Epithelial cell of prostate (primary cell): ENCODE results near the gene IMPG2.
A peak's percentile ranks its signal among the peaks of the same experiment; 100 is the strongest.
"Not testable (repeated sequence)": the region's sequence is repeated elsewhere in the genome, so short reads cannot be mapped to it uniquely, and the experiment has no call there.

Experiments
- DNase-seq: peaks from one replicate; pipeline ENCODE4 v3.0.0-alpha.2; 2011; ENCODE audit warnings: low read depth, low spot score
- H3K27ac ChIP-seq: fragments of 450-650 bp; 2 replicates; pipeline ENCODE4 v1.5.1; 2017; ENCODE audit warnings: mild to moderate bottlenecking

IMPG2 gene

GRCh38 chr3:101320475-101320874 lies at the start of gene IMPG2:
Gene IMPG2 (minus strand): TSS chr3:101320575. CDS start chr3:101320372, 203 bp downstream.
- no peak for DNase-seq
- H3K27ac ChIP-seq: no peak within 1 kb of the TSS

GRCh38 chr3:101362406-101362805 lies 42.0 kb upstream of the IMPG2 start:
- DNase-seq: no peak

GRCh38 chr3:101351829-101352228 lies 31.5 kb upstream of the IMPG2 start:
- DNase-seq: no peak
- H3K27ac ChIP-seq: no peak overlapping the region

More at GRCh38 chr3:101362406-101362805, 42.0 kb upstream of the IMPG2 start:
- no peak overlapping the region for H3K27ac ChIP-seq

GRCh38 chr3:101340591-101340990 lies 20.2 kb upstream of the IMPG2 start:
- DNase-seq: no peak
- H3K27ac ChIP-seq: no peak overlapping the region

GRCh38 chr3:101333883-101334282 lies 13.5 kb upstream of the IMPG2 start:
- no peak overlapping the region for H3K27ac ChIP-seq
- no peak for DNase-seq

GRCh38 chr3:101329016-101329673 lies 8.8 kb upstream of the IMPG2 start:
- no peak overlapping the region for H3K27ac ChIP-seq

DNA sequence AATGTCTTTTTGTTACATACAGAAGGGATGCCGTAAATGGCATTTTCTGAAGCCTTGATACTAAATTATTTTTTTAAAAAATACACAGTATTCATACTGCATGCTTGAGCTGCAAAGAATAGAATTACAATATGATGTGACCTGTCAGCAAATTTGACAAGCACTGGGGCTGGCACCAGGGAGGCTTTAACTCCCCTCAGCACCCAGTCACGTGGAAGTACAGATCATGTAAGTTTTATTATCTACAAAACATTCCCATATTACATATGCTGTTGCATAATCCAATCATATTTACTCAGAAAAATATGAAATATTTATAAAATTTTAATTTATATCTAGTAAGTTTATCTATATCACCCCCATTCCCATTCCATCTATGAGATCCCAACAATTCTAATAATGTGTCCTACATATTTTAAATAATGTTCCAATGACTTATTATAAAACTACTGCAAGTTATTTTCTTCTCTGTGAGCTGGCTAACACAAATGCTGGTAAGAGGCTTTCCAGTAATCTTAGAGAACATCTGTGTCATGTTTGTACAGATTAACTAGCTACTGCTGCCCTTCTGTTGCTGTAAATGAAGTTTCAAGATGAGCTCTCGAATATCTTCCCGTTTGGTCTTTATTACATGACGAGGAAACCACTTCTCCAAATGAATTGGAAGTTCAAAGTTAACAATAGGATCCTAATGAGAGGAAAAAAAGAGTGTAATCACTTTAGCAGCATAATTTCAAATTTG lies 5.2 kb upstream of the IMPG2 start:
- no peak overlapping the region for H3K27ac ChIP-seq

More at GRCh38 chr3:101329016-101329673, 8.8 kb upstream of the IMPG2 start:
- no peak for DNase-seq

DNA sequence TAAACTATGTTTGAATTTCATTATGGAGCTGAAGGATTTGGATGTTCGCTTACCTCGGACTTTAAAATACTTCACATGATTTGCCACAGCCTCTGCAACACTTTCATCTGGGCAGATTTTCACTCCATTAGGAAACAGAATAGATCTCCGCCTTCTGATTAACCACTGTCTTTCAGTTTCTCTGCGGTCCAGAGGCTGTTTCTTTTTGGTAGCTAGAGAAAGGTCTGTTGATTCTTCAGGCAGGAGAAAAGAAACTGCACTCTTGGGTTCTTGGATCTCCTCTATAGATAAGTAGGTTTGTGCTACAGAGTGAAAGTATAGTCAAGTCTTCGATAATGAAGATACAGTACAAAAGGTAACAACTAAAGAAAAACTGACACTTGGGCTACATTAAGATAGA lies 844 bp downstream of the IMPG2 start:
- no peak overlapping the region for H3K27ac ChIP-seq
- no peak for DNase-seq

More for the DNA sequence above, 5.2 kb upstream of the IMPG2 start:
- DNase-seq: no peak

DNA sequence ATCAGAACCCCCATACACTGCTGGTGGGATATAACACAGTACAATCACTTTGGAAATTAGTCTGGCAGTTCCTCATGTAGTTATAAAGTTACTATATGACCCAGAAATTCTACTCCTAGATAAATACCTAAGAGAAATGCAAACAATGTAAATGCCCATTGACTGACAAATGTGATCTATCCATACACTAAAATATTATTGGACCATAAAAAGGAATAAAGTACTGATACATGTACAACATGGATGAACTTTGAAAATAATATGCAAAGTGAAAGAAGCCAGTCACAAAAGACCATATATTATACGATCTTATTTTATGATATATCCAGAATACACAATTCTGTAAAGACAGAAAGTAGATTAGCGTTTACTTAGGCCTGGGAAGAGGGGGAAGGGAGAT lies 7.8 kb downstream of the IMPG2 start:
- no peak for DNase-seq
- no peak overlapping the region for H3K27ac ChIP-seq

DNA sequence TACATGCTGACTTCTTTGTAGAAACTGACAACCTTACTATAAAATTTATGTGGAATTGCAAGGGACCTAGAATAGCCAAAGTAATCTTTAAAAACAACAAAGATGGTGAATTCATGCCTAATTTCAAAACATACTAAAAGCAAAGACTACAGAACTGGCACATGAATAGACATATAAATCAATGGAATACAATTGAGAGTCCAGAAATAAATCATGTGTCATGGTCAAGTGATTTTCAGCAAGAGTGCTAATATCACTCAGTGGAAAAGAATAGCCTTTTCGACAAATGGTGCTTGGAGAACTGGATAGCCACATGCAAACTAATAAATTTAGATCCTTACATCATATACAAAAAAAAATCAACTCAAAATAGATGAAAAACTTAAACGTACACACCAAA lies 8.7 kb downstream of the IMPG2 start:
- no peak overlapping the region for H3K27ac ChIP-seq
- DNase-seq: no peak

DNA sequence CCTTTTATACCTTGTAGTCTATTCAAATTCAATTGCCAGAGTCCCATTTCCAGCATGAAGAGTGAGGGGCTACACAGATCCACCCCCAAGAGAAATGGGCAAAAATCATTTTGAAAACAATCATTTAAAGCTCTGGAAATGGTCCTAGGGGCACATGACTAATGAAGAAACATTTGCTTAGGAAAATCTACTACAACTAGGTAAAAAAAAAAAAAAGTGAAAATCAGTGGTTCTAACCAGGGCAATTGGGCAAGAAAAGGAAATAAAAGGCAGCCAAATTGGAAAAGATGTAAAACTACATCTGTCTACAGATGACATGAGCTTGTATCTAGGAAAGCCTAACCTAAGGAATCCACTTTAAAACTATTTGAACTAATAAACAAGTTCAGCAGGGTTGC lies 9.4 kb downstream of the IMPG2 start:
- no peak for DNase-seq
- H3K27ac ChIP-seq: no peak overlapping the region

GRCh38 chr3:101308147-101308772 lies 12.1 kb downstream of the IMPG2 start:
- DNase-seq, H3K27ac ChIP-seq: not testable (repeated sequence)

- no peak overlapping the region for H3K27ac ChIP-seq
- no peak for DNase-seq
Measured at GRCh38 chr3:101303836-101304235, 16.5 kb downstream of the IMPG2 start.

GRCh38 chr3:101303089-101303731 lies 17.2 kb downstream of the IMPG2 start:
- peak; percentile 51 for DNase-seq

GRCh38 chr3:101300073-101300472 lies 20.3 kb downstream of the IMPG2 start:
- no peak for DNase-seq
- no peak overlapping the region for H3K27ac ChIP-seq

More at GRCh38 chr3:101303089-101303731, 17.2 kb downstream of the IMPG2 start:
- H3K27ac ChIP-seq: no peak overlapping the region

GRCh38 chr3:101292027-101292426 lies 28.3 kb downstream of the IMPG2 start:
- no peak overlapping the region for H3K27ac ChIP-seq
- peak; percentile 29 for DNase-seq

GRCh38 chr3:101288294-101288693 lies 32.1 kb downstream of the IMPG2 start:
- no peak overlapping the region for H3K27ac ChIP-seq

DNA sequence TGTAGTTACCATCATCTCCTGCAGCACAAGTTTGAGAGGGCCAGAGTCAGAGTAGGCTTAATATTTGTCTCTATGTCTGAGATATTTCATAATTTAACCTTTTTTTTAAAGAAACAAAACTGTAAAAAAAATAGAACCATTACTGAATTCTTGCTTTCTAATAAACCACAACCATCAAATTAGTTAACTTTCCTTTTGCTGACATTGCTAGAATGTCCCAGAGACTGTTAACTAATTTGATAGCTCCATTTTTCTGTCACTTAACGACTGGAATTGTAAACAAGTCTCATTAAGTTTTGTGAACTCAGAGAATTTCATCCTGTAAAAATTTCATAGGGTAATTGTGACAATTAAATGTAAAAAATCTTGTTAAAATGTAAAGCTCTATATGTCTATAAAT lies 35.6 kb downstream of the IMPG2 start:
- no peak for DNase-seq
- no peak overlapping the region for H3K27ac ChIP-seq

More at GRCh38 chr3:101288294-101288693, 32.1 kb downstream of the IMPG2 start:
- DNase-seq: no peak

GRCh38 chr3:101281521-101282030 lies 38.8 kb downstream of the IMPG2 start:
- H3K27ac ChIP-seq: no peak overlapping the region
- DNase-seq: no peak

- no peak for DNase-seq
- H3K27ac ChIP-seq: peak overlapping the region; percentile 5
Measured at GRCh38 chr3:101279765-101280385, 40.5 kb downstream of the IMPG2 start.
